WI38 (cell line): Measurements from ENCODE around the gene ADCK1.

Experiments used
- H3K4me3 ChIP-seq: 2 replicates; pipeline ENCODE4 v1.5.1; 2011; ENCODE audit warnings: low read depth, mild to moderate bottlenecking, control low read depth, low read length
- CTCF ChIP-seq: IDR thresholded peaks from 2 replicates; pipeline ENCODE4 v1.5.1; 2012; ENCODE audit warnings: low read depth, mild to moderate bottlenecking, control low read depth, low read length

ADCK1 gene

GRCh38 chr14:77903221-77903620 is 103.3 kb downstream of the ADCK1 start:
- no peak for TF ChIP-seq CTCF

GRCh38 chr14:77903937-77904617 is 104.2 kb downstream of the ADCK1 start:
- no peak overlapping the region for H3K4me3 ChIP-seq
- no peak for TF ChIP-seq CTCF

More at GRCh38 chr14:77903221-77903620, 103.3 kb downstream of the ADCK1 start:
- H3K4me3 ChIP-seq, result no peak overlapping the region

GRCh38 chr14:77906446-77906845 is 106.5 kb downstream of the ADCK1 start:
- H3K4me3 ChIP-seq, result no peak overlapping the region
- TF ChIP-seq CTCF, result no peak

DNA sequence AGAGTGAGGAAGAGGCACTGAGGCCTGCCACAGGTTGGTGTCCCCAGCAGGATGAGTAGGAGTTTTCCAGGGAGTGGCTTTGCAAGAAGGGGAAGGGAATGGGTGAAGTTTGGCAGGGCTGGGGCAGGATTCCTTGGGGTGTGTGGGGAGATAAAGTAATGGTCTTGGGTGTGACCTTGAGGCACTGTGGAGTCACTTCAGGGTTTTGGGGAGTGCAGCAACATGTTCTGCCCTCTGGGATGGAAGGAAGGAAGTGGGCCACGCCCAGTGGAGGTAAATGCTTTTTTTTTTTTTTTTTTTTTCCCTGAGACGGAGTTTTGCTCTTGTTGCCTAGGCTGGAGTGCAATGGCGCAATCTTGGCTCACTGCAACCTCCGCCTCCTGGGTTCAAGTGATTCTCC is 108.9 kb downstream of the ADCK1 start:
- no peak overlapping the region for H3K4me3 ChIP-seq
- TF ChIP-seq CTCF, result no peak

GRCh38 chr14:77909911-77910310 is 110.0 kb downstream of the ADCK1 start:
- H3K4me3 ChIP-seq, result no peak overlapping the region
- no peak for TF ChIP-seq CTCF

DNA sequence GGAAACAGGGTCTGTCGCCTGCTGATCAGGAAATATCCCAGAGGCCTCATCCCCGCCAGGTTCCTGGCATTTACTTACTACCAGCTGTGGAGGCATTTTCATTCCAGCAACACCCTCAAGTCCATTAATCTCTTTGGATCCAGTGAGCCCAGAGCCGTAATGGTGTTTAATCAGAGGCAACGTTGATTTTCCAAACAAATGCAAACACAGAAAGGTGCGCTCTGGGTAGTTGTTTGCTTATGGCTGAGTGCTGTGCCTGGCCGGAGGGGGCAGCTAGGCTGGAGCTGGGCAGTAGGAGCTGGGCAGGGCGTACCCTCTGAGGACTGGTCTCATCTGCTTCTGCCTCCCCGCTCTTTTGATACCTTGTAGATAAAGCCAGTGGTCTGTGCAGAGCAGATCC is 110.6 kb downstream of the ADCK1 start:
- H3K4me3 ChIP-seq, result no peak overlapping the region
- no peak for TF ChIP-seq CTCF

DNA sequence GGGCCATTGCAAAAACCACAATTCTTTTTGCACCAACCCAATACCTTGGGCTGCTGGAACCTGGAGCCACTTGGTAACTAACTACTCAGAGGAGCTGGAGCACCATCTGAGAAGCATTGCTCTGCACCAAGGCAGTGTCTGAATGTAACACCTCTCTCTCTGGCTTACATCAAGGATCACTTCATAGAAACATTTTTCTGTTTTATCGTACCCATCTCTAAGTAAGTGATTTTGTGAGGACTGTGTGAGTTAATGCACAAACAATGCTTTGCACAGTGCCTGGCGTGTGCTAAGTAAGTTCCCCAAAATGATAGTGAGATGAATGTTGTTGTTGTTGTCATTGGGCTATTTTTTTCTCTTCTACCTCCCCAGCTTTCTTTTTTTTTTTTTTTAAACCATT is 111.4 kb downstream of the ADCK1 start:
- no peak overlapping the region for H3K4me3 ChIP-seq
- TF ChIP-seq CTCF, result no peak
